Right renal pelvis (tissue), 4 donors: Measurements from ENCODE around the gene RTL5. TPM values are rescaled to one million over a fixed set of nuclear protein-coding genes. Genes with fewer than 3 reads are reported as not detected.
"Not testable (repeated sequence)": the region's sequence is repeated elsewhere in the genome, so short reads cannot be mapped to it uniquely, and the experiment has no call there.

ENCODE experiments used
- DNase-seq, 4 donors: peaks; one replicate each; pipeline ENCODE4 v3.0.0-alpha.2; 2013; ENCODE audit warnings: low read depth in 4 of 4, low spot score in 3 of 4, missing footprints in 1 of 4
- polyA plus RNA-seq, 4 donors: library from polyadenylated mRNA; unstranded; fragments of 120-200 nt; gene quantifications; one replicate each; pipeline ENCODE4 v1.2.1, GENCODE V29; 2013; ENCODE audit not compliant: insufficient read length in 4 of 4

The RTL5 gene
- polyA plus RNA-seq, result 10 to 100 TPM; 22.2 to 26.6 (median 23.7) TPM

DNA sequence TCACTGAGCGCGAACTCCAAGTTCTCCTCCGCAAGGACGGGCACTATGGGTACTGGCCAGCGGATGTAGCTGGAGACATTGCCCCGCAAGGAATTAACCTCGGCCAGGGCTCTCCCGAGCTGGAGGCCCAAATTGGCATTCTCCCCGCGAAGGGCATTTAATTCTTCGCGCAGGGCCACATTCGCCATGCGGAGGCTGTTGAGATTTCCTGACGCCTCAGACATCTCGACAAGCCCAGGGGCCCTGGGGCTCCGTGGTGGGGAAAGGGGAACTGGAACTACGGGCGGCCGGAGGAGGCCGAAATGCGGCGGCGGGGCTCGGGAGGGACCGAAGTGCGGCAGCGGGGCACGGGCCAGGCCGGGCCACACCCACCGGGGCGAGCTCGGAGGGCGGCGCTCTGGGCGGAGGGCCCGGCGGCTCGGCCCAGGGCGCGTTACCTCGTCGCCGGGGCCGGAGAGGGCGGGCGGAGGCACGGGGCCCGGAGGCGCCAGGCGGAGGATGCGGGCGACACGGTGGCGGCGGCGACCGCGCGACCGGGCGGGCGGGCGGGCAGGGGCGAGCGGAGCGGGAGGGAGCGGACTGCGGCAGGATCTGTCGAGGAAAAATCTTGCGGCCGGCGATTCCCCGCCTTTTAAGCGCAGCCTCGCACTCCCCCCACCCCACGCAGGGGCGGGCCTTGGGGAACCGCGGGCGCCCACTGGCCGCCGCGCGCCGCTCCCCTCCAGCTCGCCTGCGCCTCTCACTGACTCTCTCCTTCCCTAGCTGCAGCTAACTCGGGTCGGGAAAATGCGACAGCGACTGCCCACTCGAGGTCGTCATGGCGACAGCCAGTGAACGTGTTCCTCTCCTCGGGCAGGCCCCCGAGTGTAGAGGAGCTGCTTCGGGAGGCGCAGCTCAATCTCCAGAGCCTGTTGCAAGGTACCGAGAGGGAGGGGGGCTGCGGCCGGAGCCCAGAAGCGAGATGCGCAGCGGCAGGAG, at the start of gene RTL5:
Gene RTL5, minus strand, starts transcription at position 599 of the 978 bp plus-strand sequence.
- DNase-seq, result peak; percentile 67 to 81 (median 79)

DNA sequence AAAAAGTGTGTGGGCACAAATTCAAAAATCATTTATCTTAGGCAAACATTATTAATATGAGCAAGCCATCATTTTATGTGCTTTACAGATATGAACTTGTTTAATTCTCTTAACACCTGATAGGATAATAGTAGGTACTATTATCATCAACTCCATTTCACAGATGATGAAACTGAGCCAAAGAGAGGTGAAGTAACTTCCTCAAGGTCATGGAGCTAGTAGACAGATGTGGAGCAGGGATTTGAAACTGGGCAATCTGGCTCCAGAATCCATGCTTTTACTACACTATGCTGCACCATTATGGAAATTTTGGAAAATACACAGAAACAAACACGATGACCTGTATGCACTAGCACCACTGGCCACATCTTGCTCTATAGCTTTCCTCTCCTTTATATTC, 48.8 kb upstream of the RTL5 start:
- DNase-seq, result no peak

- DNase-seq, result no peak
These were observed 45.3 kb upstream of the RTL5 start for GRCh38 chrX:72176981-72177380.

DNA sequence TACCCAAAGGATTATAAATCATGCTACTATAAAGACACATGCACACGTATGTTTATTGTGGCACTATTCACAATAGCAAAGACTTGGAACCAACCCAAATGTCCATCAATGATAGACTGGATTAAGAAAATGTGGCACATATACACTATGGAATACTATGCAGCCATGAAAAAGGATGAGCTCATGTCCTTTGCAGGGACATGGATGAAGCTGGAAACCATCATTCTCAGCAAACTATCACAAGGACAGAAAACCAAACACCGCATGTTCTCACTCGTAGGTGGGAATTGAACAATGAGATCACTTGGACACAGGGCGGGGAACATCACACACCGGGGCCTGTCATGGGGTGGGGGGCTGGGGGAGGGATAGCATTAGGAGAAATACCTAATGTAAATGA, 44.6 kb upstream of the RTL5 start:
- DNase-seq, result not testable (repeated sequence)

DNA sequence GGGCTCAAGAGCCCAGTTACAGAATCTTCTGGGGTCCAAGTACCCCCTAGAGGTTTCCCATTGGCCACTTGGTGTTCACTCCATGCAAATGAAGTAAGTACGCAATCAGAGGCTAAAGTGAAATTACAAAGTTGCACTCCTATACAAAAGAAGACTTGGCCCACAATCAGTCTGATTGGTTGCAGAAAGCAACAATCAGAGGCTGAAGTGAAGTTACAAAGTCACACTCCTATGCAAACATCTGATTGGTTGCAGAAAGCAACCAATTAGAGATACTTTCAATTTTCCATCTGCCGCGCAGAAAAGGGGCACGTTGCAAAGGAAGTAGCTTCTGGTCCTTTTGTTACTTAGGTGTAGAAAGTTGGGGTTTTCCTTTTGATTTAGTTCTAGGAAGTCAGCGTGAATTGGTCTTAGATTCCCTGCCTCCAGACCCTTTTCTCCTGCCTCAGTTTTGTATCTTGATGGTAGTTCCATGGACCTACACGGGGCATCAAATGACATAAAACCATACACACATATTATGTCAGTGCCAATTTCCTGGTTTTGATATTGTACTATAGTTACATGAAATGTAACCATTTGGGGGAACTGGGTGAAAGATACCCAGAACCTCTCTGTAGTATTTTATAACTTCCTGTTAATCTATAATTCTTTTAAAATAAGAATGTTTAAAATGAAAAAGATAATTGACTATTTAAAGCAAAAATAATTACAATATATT, 37.5 kb upstream of the RTL5 start:
- no peak for DNase-seq

DNA sequence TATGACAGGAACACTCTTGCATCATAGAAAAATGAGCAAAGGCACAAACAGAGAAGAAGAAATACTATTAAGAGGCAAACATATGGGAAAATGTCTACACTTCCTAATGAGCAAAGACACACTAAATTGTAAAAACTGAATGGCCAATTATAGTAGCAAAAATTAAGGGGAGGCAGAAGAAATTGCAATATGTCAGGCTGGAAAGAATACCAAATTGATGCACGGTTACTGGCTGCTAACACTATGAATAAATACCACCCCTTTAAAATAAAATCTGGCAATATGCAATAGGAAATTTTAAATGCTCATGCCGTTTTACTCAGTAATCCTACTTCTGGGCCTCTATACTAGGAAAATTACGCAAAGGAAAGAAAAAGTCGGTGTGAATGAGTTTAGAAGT, 33.8 kb upstream of the RTL5 start:
- no peak for DNase-seq

DNA sequence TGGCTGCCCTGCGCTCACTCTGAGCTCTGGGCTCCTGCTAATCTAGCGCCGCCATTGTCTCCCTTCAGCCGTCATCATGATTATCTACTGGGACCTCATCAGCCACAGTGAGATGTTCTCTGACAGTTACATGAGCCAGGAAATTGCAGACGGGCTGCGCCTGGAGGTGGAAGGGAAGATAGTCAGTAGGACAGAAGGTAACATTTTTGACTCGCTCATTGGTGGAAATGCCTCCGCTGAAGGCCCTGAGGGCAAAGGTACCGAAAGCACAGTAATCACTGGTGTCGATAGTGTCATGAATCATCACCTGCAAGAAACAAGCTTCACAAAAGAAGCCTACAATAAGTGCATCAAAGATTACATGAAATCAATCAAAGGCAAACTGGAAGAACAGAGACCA, 28.1 kb upstream of the RTL5 start:
- DNase-seq, result no peak

- DNase-seq, result no peak
These were observed 27.1 kb upstream of the RTL5 start for GRCh38 chrX:72158773-72159172.

- DNase-seq, result no peak
These were observed 14.8 kb upstream of the RTL5 start for GRCh38 chrX:72146527-72146926.

- DNase-seq, result no peak
These were observed 13.5 kb upstream of the RTL5 start for GRCh38 chrX:72145181-72145580.

- DNase-seq, result no peak
These were observed 11.8 kb upstream of the RTL5 start for GRCh38 chrX:72143609-72143907.

- DNase-seq, result no peak
These were observed 11.3 kb upstream of the RTL5 start for GRCh38 chrX:72142794-72143608.

GRCh38 chrX:72142094-72142793, 10.5 kb upstream of the RTL5 start:
- DNase-seq, result no peak

DNA sequence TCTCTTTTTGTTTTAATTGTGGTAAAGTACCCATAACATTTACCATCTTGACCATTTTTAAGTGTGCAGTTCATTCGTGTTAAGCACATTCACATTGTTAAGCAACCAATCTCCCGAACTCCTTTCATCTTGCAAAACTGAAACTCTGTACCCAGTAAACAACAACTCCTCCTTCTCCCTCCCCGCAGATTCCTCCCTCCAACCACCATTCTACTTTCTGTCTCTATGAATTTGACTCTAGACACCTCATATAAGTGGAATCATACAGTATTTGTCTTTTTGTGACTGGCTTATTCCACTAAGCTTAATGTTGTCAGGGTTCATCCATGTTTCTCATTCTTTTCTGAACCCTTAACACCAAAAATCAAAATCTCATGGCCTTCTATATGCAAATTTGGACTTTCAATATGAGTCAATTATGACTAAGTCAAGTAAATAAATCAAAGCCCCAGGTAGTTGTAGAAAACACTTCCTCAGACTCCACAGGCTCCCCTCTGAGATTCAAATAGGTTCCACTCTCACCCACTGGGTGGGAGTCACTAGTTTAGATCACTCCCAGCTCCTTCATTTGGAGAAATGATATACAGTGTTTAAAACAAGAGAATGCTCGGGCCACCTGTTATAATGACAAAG, 9.8 kb upstream of the RTL5 start:
- no peak for DNase-seq

DNA sequence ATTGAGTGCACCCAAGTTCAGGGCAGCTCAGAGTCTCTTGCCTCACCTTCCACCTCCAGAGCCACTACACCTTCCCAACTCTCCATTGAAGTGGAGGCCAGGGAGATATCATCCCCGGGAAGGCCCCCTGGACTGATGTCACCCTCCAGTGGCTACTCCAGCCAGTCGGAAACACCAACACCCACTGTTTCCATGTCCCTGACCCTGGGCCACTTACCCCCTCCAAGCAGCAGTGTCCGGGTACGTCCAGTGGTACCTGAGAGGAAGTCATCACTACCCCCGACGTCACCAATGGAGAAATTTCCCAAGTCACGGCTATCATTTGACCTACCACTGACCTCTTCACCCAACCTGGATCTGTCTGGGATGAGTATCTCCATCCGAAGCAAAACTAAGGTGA, 7.8 kb upstream of the RTL5 start:
- DNase-seq, result no peak

- DNase-seq, result no peak
These were observed 6.3 kb upstream of the RTL5 start for GRCh38 chrX:72137846-72138495.

DNA sequence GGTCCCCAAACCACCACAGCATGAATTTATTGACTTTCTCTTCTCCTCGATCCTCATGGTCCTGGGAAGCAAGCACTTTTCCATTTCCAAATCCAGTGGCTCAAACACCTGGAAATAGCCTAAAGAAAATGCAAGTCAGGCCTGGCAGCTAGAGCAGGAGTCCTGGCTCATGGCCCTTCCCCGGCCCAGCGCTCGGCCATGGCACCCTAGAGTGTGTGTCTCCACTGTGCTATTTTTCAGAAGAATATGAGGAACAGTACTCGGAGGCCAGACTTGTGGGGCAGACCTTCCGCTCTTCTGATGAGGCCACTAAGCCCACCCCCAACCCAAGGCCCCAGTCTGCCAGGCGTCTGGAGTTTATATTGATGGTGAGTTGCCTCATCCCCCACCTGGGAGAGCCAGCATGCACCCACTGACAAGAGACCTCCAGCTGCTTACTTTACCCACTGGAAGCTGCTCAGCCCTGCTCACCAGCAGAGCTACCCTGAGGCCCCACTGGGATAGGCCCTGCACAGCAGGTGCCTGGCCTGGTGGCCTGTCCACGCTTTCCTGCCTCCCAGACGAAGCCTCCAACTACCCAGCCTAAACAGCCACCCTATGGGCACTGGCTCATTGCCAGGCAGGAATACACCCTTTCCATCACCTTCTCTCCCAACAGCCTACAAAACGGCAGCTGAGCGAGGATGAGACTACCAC, 2.3 kb upstream of the RTL5 start:
- DNase-seq, result no peak

DNA sequence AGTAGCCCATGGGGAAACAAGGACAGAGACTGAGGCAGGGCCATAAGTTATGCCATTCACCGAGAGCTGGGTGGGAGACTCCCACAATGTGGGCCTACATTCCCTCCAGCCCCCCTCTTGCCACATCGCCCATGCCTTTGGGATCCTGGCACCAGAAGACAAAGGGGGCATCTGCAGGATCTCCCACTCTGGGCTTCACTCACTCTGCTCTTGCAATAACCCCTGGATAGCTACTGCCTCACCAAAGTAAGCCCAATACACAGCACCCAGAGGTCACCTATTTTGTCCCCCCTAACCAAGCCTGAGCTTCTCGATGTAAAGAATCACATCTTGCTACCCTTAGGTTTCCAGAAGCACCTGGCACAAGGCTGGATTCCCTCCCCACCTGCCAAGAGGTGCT, 741 bp upstream of the RTL5 start:
- DNase-seq, result no peak

- no peak for DNase-seq
These were observed 909 bp downstream of the RTL5 start for GRCh38 chrX:72130762-72131250.
